Effector memory CD4-positive, alpha-beta T cell (primary cell): ENCODE results near the gene SLC25A15.
"Not testable (repeated sequence)": the region's sequence is repeated elsewhere in the genome, so short reads cannot be mapped to it uniquely, and the experiment has no call there.

Source experiments
- DNase-seq, 3 donors: peaks; one replicate each; pipeline ENCODE4 v3.0.0-alpha.2; 2020
- H3K27ac ChIP-seq: 2 replicates; pipeline ENCODE4 v1.7.0; 2013; ENCODE audit warnings: mild to moderate bottlenecking, low read length, moderate library complexity; ENCODE audit not compliant: insufficient read depth, poor library complexity, severe bottlenecking
- H3K27me3 ChIP-seq: replicated peaks from 2 replicates; pipeline ENCODE4 v1.7.0; 2013; ENCODE audit warnings: mild to moderate bottlenecking, low read length; ENCODE audit not compliant: insufficient read depth, control insufficient read depth, poor library complexity, severe bottlenecking
- H3K36me3 ChIP-seq: 2 replicates; pipeline ENCODE4 v1.7.0; 2013; ENCODE audit warnings: mild to moderate bottlenecking, low read length, moderate library complexity; ENCODE audit not compliant: control insufficient read depth, insufficient read depth
- H3K4me1 ChIP-seq: 2 replicates; pipeline ENCODE4 v1.7.0; 2013; ENCODE audit warnings: low read length, mild to moderate bottlenecking; ENCODE audit not compliant: control insufficient read depth, insufficient read depth, poor library complexity, severe bottlenecking
- H3K4me3 ChIP-seq: 2 replicates; pipeline ENCODE4 v1.7.0; 2013; ENCODE audit warnings: low read length, low read depth, mild to moderate bottlenecking; ENCODE audit not compliant: insufficient read depth, poor library complexity, severe bottlenecking
- H3K9me3 ChIP-seq: 2 replicates; pipeline ENCODE4 v1.7.0; 2013; ENCODE audit warnings: mild to moderate bottlenecking, low read length, moderate library complexity; ENCODE audit not compliant: control insufficient read depth

The SLC25A15 gene

DNA sequence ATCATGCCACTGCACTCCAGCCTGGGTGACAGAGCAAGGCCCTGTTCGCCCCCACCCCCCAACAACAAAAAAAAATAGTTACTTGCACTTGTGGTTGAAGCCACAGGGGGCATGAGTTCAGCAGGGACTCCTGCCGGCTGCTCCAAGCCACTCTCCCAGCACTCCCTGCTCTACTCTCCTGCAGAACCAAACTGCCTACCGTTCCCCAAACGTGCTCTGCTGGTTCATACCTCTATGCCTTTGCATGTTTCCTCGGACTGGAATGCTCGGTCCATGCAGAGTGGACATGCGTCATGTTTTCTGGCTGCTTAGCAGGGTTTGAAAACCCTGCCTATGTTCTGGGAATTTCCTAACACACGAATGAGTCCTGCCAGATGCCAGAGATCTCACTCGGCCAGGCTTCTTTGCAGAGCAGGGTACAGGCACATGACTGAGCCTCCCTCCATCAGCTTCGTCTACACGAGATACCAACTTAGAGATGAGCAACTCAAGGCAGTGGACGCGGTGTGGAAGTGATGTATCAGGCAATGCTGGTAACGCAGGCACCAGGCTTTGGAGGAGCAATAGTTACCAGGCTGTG, 8.5 kb upstream of the SLC25A15 start:
- no peak overlapping the region for H3K27ac ChIP-seq

DNA sequence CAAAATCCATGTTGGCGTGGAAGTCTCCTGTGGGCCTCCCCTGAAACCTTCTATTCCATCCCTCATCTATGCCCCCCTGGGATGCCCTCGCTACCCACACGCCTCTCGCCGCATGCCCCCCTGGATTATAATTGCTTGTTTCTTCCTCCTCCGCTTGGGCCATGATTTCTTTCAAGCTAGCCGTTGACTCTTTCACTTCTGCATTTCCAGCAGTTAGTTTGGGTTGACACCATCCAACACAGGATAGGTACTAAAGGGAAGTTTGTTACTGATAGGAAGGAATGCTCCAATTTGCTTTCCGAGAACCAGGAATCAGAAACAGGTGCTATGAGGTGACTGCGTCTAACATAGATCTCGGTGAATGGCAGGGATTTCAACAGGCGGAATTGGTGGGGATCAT, 7.7 kb upstream of the SLC25A15 start:
- no peak overlapping the region for H3K27ac ChIP-seq
- no peaks in the 10 kb centered on the region for H3K9me3 ChIP-seq
- peaks cover 11% of the 10 kb centered on the region for H3K4me1 ChIP-seq
- H3K4me3 ChIP-seq = no peak overlapping the region
- no peaks in the 10 kb centered on the region for H3K27me3 ChIP-seq
- DNase-seq = no peak
- no peaks in the 10 kb centered on the region for H3K36me3 ChIP-seq

More for the DNA sequence above, 8.5 kb upstream of the SLC25A15 start:
- Histone ChIP-seq H3K27me3 (no peaks in the 10 kb centered on the region), H3K4me1 (peaks cover 19% of the 10 kb centered on the region), H3K4me3 (no peak overlapping the region), H3K9me3 (no peaks in the 10 kb centered on the region), H3K36me3 (no peaks in the 10 kb centered on the region)
- no peak for DNase-seq

DNA sequence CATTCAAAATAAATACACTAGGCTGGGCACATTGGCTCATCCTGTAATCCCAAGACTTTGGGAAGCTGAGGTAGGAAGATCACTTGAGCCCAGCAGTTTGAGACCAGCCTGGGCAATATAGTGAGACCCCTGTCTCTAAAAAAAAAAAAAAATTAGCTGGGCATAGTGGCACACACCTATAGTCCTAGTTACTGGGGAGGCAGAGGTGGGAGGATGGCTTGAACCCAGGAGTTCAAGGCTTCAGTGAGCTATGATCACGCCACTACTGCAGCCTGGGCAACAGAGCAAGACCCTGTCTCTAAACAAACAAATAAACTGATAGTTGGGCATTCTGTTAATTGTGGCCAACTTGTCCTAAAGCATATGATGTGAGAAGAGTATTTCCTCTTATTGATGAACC, 6.4 kb upstream of the SLC25A15 start:
- not testable (repeated sequence) for H3K4me1 ChIP-seq, H3K27me3 ChIP-seq, DNase-seq, H3K9me3 ChIP-seq, H3K4me3 ChIP-seq, H3K27ac ChIP-seq, H3K36me3 ChIP-seq

DNA sequence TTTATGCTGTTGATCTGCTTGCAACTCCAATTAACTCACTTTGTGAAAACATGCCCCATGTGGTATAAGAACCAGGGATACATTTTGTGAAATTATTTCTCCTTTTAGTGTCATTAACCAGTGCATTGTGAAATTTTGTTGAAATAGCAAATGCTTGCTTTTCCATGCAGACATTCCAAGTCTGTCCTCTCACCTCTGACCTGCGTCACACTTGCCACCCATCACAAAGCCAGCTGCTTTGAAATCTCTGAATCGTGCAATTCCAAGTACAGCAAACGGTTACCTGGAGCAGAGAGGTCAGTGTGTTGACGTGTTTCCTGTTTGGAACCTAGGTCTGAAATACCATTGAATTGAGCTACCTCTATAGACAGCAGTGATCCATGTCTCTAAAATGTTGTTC, 4.9 kb upstream of the SLC25A15 start:
- Histone ChIP-seq H3K4me1 (peaks cover 6% of the 10 kb centered on the region), H3K36me3 (no peaks in the 10 kb centered on the region), H3K4me3 (no peak overlapping the region), H3K9me3 (no peaks in the 10 kb centered on the region), H3K27me3 (no peaks in the 10 kb centered on the region), H3K27ac (no peak overlapping the region)
- no peak for DNase-seq

DNA sequence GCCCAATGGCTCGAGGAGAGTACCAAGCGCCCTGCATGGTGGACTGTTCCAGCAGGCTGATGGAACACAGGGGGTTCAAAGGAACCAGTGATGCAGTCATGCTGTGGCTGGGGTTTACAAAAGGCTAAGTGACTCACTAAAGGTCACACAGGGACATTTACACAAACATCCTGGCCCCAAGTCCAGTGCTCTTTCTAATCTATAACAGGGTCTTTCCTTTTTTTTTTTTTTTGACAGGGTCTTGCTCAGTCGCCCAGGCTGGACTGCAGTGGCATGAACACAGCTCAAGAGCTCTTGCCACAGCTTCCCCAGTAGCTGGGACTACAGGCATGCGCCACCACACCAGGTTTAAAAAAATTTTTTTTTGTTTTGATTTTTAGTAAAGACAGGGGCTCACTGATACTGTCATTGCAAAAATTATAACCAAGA, 2.8 kb upstream of the SLC25A15 start:
- no peaks in the 10 kb centered on the region for H3K27me3 ChIP-seq
- peaks cover 8% of the 10 kb centered on the region for H3K4me1 ChIP-seq
- no peak overlapping the region for H3K4me3 ChIP-seq
- no peak overlapping the region for H3K27ac ChIP-seq
- H3K36me3 ChIP-seq = no peaks in the 10 kb centered on the region
- DNase-seq = no peak
- no peaks in the 10 kb centered on the region for H3K9me3 ChIP-seq

DNA sequence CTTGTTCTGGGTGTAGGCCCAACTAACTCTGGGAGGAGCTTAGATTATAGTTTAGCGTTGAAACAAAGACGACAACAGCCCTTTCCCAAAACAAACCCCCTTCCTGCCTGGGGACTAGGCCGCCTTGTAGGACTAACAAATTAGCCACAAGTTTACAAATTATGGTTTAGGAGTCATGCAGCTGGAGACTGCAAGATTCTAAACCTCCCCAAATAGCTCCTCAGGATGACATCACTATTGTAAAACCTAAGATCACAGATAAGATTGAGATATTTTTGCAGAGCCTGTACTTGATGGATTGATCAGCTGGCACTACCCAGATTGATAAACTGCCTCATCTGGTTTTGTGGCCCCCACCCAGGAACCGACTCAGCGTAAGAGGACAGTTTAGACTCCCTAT, 2.3 kb upstream of the SLC25A15 start:
- H3K27ac ChIP-seq = no peak overlapping the region

DNA sequence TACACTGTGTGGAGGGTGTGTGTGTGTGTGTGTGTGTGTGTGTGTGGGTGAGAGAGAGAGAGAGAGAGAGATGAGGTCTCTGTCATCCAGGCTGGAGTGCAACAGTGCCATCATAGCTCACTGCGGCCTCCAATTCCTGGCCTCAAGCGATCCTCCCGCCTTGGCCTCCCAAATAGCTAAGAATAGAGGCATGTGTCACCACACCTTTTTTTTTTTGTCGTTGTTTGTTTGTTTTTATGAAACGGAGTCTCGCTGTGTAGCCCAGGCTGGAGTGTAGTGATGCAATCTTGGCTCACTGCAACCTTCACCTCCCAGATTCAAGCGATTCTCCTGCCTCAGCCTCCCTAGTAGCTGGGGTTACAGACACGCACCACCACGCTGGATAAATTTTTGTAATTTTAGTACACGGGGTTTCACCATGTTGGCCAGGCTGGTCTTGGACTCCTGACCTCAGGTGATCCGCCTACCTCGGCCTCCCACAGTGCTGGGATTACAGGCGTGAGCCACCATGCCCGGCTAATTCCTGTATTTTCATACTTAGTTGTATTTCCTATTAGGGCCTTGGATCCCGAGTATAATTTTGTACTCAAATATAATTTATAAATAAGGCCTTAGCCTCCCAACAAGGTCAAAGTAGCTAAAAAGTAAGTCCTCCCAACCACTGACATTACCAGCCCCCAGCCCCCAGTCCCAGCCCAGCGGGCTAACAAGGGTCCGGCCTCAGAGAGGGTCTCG, 704 bp upstream of the SLC25A15 start:
- Histone ChIP-seq H3K4me3 (peak overlapping the region; percentile 60), H3K27ac (peak overlapping the region; percentile 63)
- not testable (repeated sequence) for DNase-seq, H3K27me3 ChIP-seq, H3K4me1 ChIP-seq, H3K36me3 ChIP-seq, H3K9me3 ChIP-seq

More for the DNA sequence above, 2.3 kb upstream of the SLC25A15 start:
- H3K4me1 ChIP-seq = peaks cover 8% of the 10 kb centered on the region
- H3K9me3 ChIP-seq = no peaks in the 10 kb centered on the region
- no peaks in the 10 kb centered on the region for H3K27me3 ChIP-seq
- no peak overlapping the region for H3K4me3 ChIP-seq
- H3K36me3 ChIP-seq = no peaks in the 10 kb centered on the region
- DNase-seq = no peak

DNA sequence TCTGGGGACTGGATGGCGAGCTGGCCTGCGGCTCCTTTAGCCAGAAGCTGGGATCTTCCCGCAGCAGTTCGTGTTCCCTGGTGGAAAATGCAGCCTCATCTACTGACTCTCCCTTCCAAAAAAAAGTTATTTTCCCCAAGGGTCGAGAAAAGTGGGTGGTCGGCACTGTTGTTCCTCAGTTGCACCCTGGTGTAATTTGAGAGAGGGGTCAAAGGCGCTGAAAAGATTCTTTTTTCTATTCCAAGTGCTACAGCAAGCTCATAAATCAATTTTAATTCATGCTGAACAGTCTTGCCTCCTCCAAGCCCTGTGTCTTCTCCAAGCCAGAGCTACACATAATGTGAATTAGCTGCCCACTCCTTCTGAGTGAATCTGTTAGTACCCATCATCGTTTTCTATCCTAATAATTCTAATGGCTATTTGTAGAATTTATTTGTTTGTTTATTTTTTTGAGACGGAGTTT, 774 bp downstream of the SLC25A15 start:
- DNase-seq = no peak
- Histone ChIP-seq H3K9me3 (no peaks in the 10 kb centered on the region), H3K4me1 (peaks cover 8% of the 10 kb centered on the region), H3K36me3 (peaks cover 4% of the 10 kb centered on the region), H3K27ac (peak overlapping the region; percentile 63), H3K4me3 (peak overlapping the region; percentile 60), H3K27me3 (no peaks in the 10 kb centered on the region)

DNA sequence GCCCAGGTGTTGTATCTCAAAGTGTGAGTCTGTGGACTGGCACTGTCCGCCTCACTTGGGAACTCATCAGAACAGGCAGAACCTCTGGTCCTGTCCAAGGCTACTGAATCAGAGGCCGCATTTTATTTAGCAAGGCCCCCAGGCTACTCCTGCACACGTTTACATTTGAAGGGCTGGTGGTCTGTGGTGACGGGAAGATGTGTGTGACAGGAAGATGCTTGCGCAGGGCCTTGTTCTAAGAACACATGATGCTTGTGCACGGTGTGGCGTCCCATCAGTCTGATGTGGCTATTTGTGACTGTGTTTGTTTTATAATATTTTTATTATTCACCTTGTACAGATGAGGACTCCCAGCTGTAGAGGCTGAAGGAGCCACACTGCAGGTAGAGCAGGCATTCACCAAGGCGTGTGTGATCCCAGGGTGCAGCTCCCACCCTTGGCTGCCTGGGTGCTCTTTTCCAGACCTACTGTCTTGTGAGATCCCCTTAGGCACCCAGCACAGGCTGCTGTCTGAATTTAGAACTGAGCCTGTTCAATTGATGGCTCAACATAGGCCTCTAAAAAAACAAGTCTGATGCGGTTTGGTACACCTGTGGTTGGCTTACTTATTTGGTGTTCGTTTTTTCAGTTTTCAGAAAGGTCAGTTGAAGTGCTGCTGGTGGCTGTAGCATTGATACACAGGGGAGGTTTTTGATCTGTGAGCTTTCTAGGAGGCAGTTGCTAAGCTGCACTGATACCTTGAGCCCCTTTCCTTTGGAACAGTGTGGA, 3.1 kb downstream of the SLC25A15 start:
- no peak overlapping the region for H3K27ac ChIP-seq
- DNase-seq = no peak
- H3K27me3 ChIP-seq = no peaks in the 10 kb centered on the region
- H3K9me3 ChIP-seq = no peaks in the 10 kb centered on the region
- peaks cover 12% of the 10 kb centered on the region for H3K36me3 ChIP-seq
- H3K4me1 ChIP-seq = peaks cover 8% of the 10 kb centered on the region
- no peak overlapping the region for H3K4me3 ChIP-seq

DNA sequence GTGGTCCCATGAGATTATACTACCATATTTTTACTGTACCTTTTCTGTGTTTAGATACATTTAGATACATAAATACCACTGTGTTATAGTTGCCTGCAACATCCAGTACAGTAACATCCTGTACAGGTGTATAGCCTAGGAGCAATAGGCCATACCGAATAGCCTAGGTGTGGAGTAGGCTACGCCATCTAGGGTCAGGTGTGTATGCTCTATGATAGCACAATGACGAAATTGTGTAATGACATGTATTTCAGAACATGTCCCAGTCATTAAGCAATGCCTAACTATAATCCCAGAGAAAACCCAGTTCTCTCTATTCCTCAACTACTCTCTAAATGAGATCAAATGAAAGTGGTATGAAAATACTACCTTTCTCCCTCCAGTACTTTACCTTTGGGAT, 3.9 kb downstream of the SLC25A15 start:
- DNase-seq = no peak
- no peaks in the 10 kb centered on the region for H3K27me3 ChIP-seq
- H3K36me3 ChIP-seq = peaks cover 12% of the 10 kb centered on the region
- H3K4me3 ChIP-seq = no peak overlapping the region
- no peak overlapping the region for H3K27ac ChIP-seq
- H3K9me3 ChIP-seq = no peaks in the 10 kb centered on the region
- H3K4me1 ChIP-seq = peaks cover 8% of the 10 kb centered on the region
